ENCODE measurements around the gene CALCB. TPM values are rescaled to one million over a fixed set of nuclear protein-coding genes. Genes with fewer than 3 reads are reported as not detected.

The CALCB gene
- total and polyA plus RNA-seq, 2 of the 4 experiments (the other 2 are of a cell fraction): not detected

- H3K27ac ChIP-seq (ENCODE audit: insufficient read depth, low read length): no peak overlapping the region; the same call in 1 of the 2 replicates
- peak overlapping the region in 1 of 2 experiments; percentile 59; a peak in 1 of 4 replicates for H4K8ac ChIP-seq (ENCODE audit: low read depth in 2 of 2, low read length in 2 of 2)
- no peak overlapping the region for H3K4me2 ChIP-seq (ENCODE audit: low read depth, low read length)
- no peak overlapping the region for H3K56ac ChIP-seq (ENCODE audit: extremely low read depth, insufficient read depth, low read length)
- H3K36me3 ChIP-seq (ENCODE audit: control insufficient read depth, insufficient read depth, low read length): no peaks in the 10 kb centered on the region
- no peak overlapping the region for H3K4me3 ChIP-seq (ENCODE audit: insufficient read depth, low read depth, low read length)
- H3K4ac ChIP-seq (ENCODE audit: low read depth, low read length): peak overlapping the region; percentile 66
- WGBS, 2 experiments (ENCODE audit: extremely low coverage in 2 of 2, insufficient read length in 1 of 2): 61% methylated on average over 3 of the region's 8 CpGs; no CpG with 5 or more reads in 1 of the 2 experiments
- peaks cover 16% of the 10 kb centered on the region for H3K4me1 ChIP-seq (ENCODE audit: control insufficient read depth, insufficient read depth, low read length)
- peak overlapping the region; percentile 55; the same call in 1 of the 2 replicates for H2AK5ac ChIP-seq (ENCODE audit: low read depth, low read length)
- no peak overlapping the region for H3K18ac ChIP-seq (ENCODE audit: low read depth, low read length)
- POLR2A ChIA-PET (ENCODE audit: unreplicated experiment): no interaction called here
- H2AFZ ChIP-seq (replicated peaks; ENCODE audit: low read length, poor library complexity): no peak overlapping the region
- ATAC-seq (ENCODE audit: low read depth) (no peak), DNase-seq (no peak)
- H3K79me1 ChIP-seq (ENCODE audit: low read depth in 1 of 2, low read length in 2 of 2): peaks cover 0 to 12% of the 10 kb centered on the region in 2 experiments; a peak in 1 of 4 replicates
- no peak overlapping the region for H2BK5ac ChIP-seq (ENCODE audit: low read depth, low read length, poor library complexity, severe bottlenecking)
- BruUV-seq (replicated peaks): no TSS peak
- peaks cover 19% of the 10 kb centered on the region for H3K9me1 ChIP-seq (ENCODE audit: insufficient read depth, low read length)
- H2BK15ac ChIP-seq (ENCODE audit: low read depth, low read length): no peak overlapping the region; the same call in 2 of the 3 replicates
- no peak overlapping the region for H2AK9ac ChIP-seq (replicated peaks; ENCODE audit: low read depth, low read length, poor library complexity)
- H2BK20ac ChIP-seq (ENCODE audit: low read depth, low read length): peak overlapping the region; percentile 33; the same call in 1 of the 2 replicates
- H3K14ac ChIP-seq (replicated peaks; ENCODE audit: low read depth, low read length): no peak overlapping the region
- no peaks in the 10 kb centered on the region for H3K9me3 ChIP-seq (ENCODE audit: control insufficient read depth, insufficient read depth, low read length)
- peak overlapping the region; percentile 66 for H4K91ac ChIP-seq (ENCODE audit: insufficient read depth, low read depth, low read length)
- in situ Hi-C loops (cut with MboI; ENCODE audit: low sequenced_read_pairs) (loop anchor here (5.0 kb wide), 1 partner anchor 45 kb away; no protein-coding TSS in a partner anchor), dilution Hi-C loops (cut with HindIII; ENCODE audit: low sequenced_read_pairs, unreplicated experiment) (no loop called here), intact Hi-C loops (cut with micrococcal nuclease) (no loop called here)
- CTCF ChIA-PET: interaction anchor here (1.0 kb wide), 1 partner anchor 47 kb away, joined by 4 read pairs; no protein-coding TSS in a partner anchor
- TF ChIP-seq SMC3 (IDR thresholded peaks at IDR 0.05; ENCODE audit: low read depth, low read length) (no peak), RFX5 (IDR thresholded peaks at IDR 0.05; ENCODE audit: low read depth, low read length) (no peak), POLR2A (IDR thresholded peaks at IDR 0.05; ENCODE audit: low read depth, low read length) (no peak)
- H3K9ac ChIP-seq (ENCODE audit: low read depth, low read length): no peak overlapping the region
- no peaks in the 10 kb centered on the region for H3K27me3 ChIP-seq (ENCODE audit: control insufficient read depth, insufficient read depth, low read length)
- peak overlapping the region; percentile 64; the same call in 1 of the 2 replicates for H4K5ac ChIP-seq (ENCODE audit: low read depth, low read length)
- no peak overlapping the region for H3K23ac ChIP-seq (ENCODE audit: low read depth, low read length)
- H2BK120ac ChIP-seq (ENCODE audit: low read depth, low read length): peak overlapping the region; percentile 76
- no peaks in the 10 kb centered on the region for H4K20me1 ChIP-seq (ENCODE audit: insufficient read depth, low read length)
Measured at GRCh38 chr11:15112131-15112541, 38.7 kb downstream of the CALCB start.
